T-helper 1 cell (primary cell): Measurements from ENCODE around the gene SRCIN1.

Source experiments
- DNase-seq, 5 donors: peaks; one replicate each; pipeline ENCODE4 v3.0.0-alpha.2; 2012 to 2020

SRCIN1 gene

GRCh38 chr17:38578229-38579082 is 27.3 kb downstream of the SRCIN1 start:
- DNase-seq = no peak

GRCh38 chr17:38577645-38578173 is 28.0 kb downstream of the SRCIN1 start:
- no peak for DNase-seq

GRCh38 chr17:38577244-38577643 is 28.5 kb downstream of the SRCIN1 start:
- no peak for DNase-seq

GRCh38 chr17:38575781-38576180 is 30.0 kb downstream of the SRCIN1 start:
- no peak for DNase-seq

- DNase-seq = no peak
These were observed 31.0 kb downstream of the SRCIN1 start for GRCh38 chr17:38574712-38575111.

- DNase-seq = no peak
These were observed 32.9 kb downstream of the SRCIN1 start for GRCh38 chr17:38572669-38573365.

- no peak for DNase-seq
These were observed 33.7 kb downstream of the SRCIN1 start for GRCh38 chr17:38571833-38572668.

- DNase-seq = no peak
These were observed 35.8 kb downstream of the SRCIN1 start for GRCh38 chr17:38569701-38570512.

- no peak for DNase-seq
These were observed 36.8 kb downstream of the SRCIN1 start for GRCh38 chr17:38568845-38569510.

- DNase-seq = no peak
These were observed 37.5 kb downstream of the SRCIN1 start for GRCh38 chr17:38568274-38568673.

GRCh38 chr17:38567350-38567749 is 38.4 kb downstream of the SRCIN1 start:
- no peak for DNase-seq

- no peak for DNase-seq
These were observed 39.1 kb downstream of the SRCIN1 start for GRCh38 chr17:38566666-38567031.

- DNase-seq = no peak
These were observed 39.7 kb downstream of the SRCIN1 start for GRCh38 chr17:38565853-38566665.

- DNase-seq = no peak
These were observed 40.9 kb downstream of the SRCIN1 start for GRCh38 chr17:38564869-38565268.

GRCh38 chr17:38564254-38564837 is 41.4 kb downstream of the SRCIN1 start:
- no peak for DNase-seq

- no peak for DNase-seq
These were observed 42.1 kb downstream of the SRCIN1 start for GRCh38 chr17:38563362-38564253.

- no peak for DNase-seq
These were observed 42.8 kb downstream of the SRCIN1 start for GRCh38 chr17:38562903-38563302.

GRCh38 chr17:38562215-38562569 is 43.6 kb downstream of the SRCIN1 start:
- no peak for DNase-seq
